Measurements from ENCODE around the gene ZNF846. TPM values are rescaled to one million over a fixed set of nuclear protein-coding genes. Genes with fewer than 3 reads are reported as not detected.

The ZNF846 gene
- total RNA-seq = 12.7 and 16.9 TPM in 2 replicates

GRCh38 chr19:9768175-9769112 lies at the start of gene ZNF846:
ZNF846 (minus strand) TSS chr19:9768738; CDS start chr19:9764950, 3,788 bp downstream.

Other genes starting within 250 kb of the ZNF846 start
- 15.3 and 15.5 TPM in 2 replicates for gene ZNF426, start 230.1 kb downstream of the ZNF846 start, total RNA-seq
- gene ZNF121, start 184.2 kb downstream of the ZNF846 start, total RNA-seq = 16.8 and 19.4 TPM in 2 replicates
- 20.2 and 27.9 TPM in 2 replicates for gene ZNF561, start 147.5 kb downstream of the ZNF846 start, total RNA-seq
- 12.3 and 16.3 TPM in 2 replicates for gene ZNF562, start 93.6 kb downstream of the ZNF846 start, total RNA-seq
- 20.6 and 21.6 TPM in 2 replicates for gene FBXL12, start 50.3 kb upstream of the ZNF846 start, total RNA-seq
- 516 and 622 TPM in 2 replicates for gene UBL5, start 59.2 kb upstream of the ZNF846 start, total RNA-seq
- gene PIN1, start 66.6 kb upstream of the ZNF846 start, total RNA-seq = 37.7 and 46.6 TPM in 2 replicates
- gene OLFM2, start 167.8 kb upstream of the ZNF846 start, total RNA-seq = 14.7 and 18.8 TPM in 2 replicates
- 52.1 and 58.2 TPM in 2 replicates for gene COL5A3, start 241.8 kb upstream of the ZNF846 start, total RNA-seq
- gene RDH8, start 244.7 kb upstream of the ZNF846 start, total RNA-seq = not detected in 2 replicates